GM10847 (cell line): ENCODE data around the gene ARL5C.

ENCODE experiments used
- POLR2A ChIP-seq: IDR thresholded peaks from 2 replicates; pipeline ENCODE4 v1.6.1; 2011; ENCODE audit not compliant: insufficient read length; ENCODE audit errors: extremely low read depth

ARL5C gene

DNA sequence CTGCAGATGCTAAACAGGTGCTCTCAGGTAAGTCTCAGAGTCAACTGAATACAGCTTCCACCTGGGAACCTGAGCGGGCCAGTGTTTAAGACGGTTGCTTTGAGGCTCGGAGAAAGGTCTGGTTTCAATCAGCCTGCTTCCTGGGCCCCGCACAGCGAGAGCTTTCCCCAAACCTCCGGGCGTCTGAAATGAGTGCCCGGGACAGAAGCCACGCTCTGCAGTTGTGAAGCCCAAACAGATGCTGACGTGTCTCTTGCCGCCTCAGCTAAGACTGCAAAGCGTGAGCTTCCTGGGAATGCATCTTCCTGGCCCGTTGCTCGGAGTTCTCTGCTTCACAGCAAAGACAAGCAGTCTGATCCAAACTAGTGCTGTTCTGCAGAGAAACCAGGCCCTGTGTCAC lies 51.2 kb downstream of the ARL5C start:
- TF ChIP-seq POLR2A = no peak

DNA sequence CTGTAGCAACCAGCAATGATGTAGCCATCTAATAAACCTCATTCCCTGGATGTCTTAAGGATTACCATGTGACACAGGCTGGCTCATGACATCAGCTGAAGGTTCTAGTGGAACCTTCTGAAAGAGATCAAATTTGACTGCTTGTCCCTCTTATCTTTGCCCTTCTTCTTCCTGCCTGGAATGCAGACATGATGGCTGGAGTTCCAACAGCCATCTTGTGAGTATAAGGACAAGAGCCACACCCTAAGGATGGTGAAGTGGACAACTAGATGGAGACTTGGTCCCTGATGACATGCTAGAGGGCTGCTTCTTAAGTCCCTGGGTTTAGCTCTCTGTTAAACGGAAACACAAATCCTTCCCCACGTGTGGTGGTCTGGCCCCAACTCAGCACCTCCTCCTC lies 52.1 kb downstream of the ARL5C start:
- TF ChIP-seq POLR2A = no peak

DNA sequence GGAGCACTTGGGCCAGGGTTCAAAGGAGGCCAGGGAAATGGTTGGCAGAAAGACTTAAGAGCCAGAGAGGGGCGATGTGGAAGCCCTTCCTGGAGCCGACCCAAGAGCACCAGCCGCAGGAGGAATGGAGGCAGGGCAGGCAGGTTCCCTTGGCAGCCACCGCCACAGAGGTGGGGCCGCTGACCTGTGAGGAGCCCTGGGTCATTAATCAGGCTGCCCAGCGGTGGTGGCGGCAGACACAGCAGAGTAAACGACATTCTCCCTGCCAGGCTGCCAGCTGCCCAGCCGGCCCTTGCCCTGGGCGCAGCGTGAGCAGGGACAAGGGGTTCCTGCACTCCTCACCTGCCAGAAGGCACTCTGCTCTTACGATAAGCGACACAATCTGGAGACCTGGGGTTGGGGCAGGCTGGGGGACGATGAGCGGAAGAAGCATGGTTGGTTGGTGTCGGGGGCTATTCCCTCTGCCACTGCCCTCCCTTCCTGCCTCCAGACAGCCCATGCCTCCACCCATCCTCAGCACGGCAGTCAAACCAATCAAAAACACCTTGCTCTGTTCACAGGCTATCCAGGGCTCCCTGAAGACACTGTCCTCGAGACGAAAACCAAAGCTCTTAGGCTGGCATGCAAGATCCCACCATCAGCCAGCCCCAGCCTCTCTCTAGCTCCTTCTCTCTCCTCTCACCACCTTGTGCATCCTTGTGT lies 55.4 kb downstream of the ARL5C start:
- no peak for TF ChIP-seq POLR2A

- no peak for TF ChIP-seq POLR2A
Measured at GRCh38 chr17:39108461-39109375, 57.2 kb downstream of the ARL5C start.

GRCh38 chr17:39107973-39108372 lies 58.0 kb downstream of the ARL5C start:
- TF ChIP-seq POLR2A = no peak

GRCh38 chr17:39107155-39107554 lies 58.8 kb downstream of the ARL5C start:
- no peak for TF ChIP-seq POLR2A
